H7 (cell line): ENCODE data around the gene HS2ST1. TPM values are rescaled to one million over a fixed set of nuclear protein-coding genes. Genes with fewer than 3 reads are reported as not detected.

Experiments
- DNase-seq: peaks from one replicate; pipeline ENCODE4 v3.0.0; 2012
- H3K27me3 ChIP-seq: 2 replicates; pipeline ENCODE4 v1.6.0; 2011; ENCODE audit warnings: mild to moderate bottlenecking, low read length; ENCODE audit not compliant: control insufficient read depth, insufficient read depth
- H3K36me3 ChIP-seq: replicated peaks from 2 replicates; pipeline ENCODE4 v1.5.1; 2011; ENCODE audit warnings: low read length; ENCODE audit not compliant: control insufficient read depth, insufficient read depth
- H3K4me3 ChIP-seq: 2 replicates; pipeline ENCODE4 v1.5.1; 2011; ENCODE audit warnings: low read depth, mild to moderate bottlenecking, control low read depth, low read length, moderate library complexity; ENCODE audit not compliant: insufficient read depth
- total RNA-seq: library from RNA; depleted of rRNA; stranded (reverse); fragments of >200 nt; shearing (Covaris generic); gene quantifications from 2 replicates; pipeline ENCODE4 v1.2.3, GENCODE V29; 2014

HS2ST1 gene
- total RNA-seq, 1 experiment from 2014 or later = 25.8 TPM

DNA sequence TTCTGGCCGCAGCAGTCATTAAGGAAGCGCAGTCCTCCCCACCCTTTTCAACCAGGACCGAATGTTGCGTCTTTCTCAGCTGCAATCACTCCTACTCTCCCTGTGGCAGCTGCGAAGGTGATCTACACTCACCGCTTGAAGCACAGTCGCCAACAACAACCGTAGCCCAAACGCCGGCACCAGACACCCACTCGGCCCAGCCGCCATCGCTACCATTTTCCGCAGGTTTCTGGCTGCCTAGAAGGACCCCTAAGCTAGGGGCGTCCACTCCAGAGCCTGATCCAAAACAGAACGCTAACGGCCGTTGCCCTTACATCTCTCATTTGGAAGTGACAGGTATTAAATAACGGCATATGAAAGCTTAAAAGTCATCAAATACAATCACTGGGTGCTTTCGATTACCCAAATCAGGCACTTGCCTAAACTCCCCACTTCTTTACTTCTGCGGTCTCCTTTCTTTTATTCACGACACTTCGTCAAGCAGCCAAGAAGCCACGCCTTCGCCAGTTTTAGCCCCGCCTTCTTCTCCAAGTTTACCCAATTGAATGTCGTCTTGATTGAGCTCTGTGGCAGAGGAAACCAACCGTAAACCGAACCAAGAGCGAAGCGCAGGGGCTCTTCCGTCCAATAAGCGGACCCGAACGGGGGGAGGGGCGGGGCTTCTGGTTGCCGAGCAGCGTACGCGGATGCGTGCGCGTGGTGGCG, 387 bp upstream of the HS2ST1 start, which contains the start of gene SELENOF:
TSS of gene SELENOF (minus strand) at position 231 of the 705 bp plus-strand sequence. CDS start at position 216, 15 bp downstream.
- Histone ChIP-seq H3K27me3 (no peaks in the 10 kb centered on the region), H3K36me3 (no peaks in the 10 kb centered on the region), H3K4me3 (peak within 1 kb of the TSS; percentile 77)
- DNase-seq = peak; percentile 93

- Histone ChIP-seq H3K36me3 (no peaks in the 10 kb centered on the region), H3K4me3 (peak overlapping the region; percentile 65), H3K27me3 (no peaks in the 10 kb centered on the region)
- DNase-seq = peak; percentile 55
Measured at GRCh38 chr1:86914998-86915736, 732 bp downstream of the HS2ST1 start.

DNA sequence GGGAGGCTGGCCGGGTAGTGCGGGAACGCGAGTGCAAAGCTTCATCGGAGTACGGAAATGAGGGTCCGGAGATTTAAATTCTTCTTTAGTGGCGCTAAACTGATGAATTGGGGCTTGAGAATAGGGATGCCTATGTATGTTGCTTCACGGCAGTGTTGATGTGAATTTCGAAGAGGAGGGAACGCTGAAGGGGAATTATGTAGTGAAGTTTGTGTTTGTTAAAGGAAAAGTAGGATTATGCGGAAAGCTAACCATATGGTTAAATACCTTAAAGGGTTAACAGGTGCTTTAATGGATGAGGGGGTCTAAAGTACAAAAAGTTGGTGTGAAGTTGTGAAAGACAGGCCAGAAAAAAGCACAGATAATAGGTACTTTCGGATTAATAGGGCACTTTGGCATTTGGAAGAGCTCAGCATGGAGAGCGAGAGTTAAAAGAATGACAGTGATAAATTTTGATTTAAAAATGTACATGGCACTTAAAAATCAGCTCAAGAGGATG, 1.4 kb downstream of the HS2ST1 start:
- no peaks in the 10 kb centered on the region for H3K27me3 ChIP-seq
- H3K36me3 ChIP-seq = no peaks in the 10 kb centered on the region
- peak overlapping the region; percentile 65 for H3K4me3 ChIP-seq
- no peak for DNase-seq

GRCh38 chr1:86916752-86917151, 2.3 kb downstream of the HS2ST1 start:
- H3K4me3 ChIP-seq = no peak overlapping the region

DNA sequence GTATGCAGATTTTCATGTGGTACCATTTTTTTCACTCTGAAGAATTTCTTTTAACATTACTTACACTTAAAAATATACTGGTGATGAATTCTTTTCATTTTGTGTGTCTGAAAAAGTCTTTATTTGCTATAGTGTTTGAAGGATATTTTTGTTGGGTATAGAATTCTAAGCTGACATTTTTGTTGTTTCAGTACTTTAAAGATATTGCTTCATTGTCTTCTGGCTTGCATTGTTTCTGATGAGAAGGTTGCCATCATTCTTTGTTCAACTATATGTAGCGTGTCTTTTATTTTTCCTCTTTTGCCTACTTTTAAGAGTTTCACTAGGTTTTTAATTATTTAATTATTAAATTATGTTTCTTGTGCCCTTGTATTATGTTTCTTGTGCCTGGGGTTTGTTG, 8.0 kb downstream of the HS2ST1 start:
- Histone ChIP-seq H3K27me3 (no peaks in the 10 kb centered on the region), H3K36me3 (no peaks in the 10 kb centered on the region), H3K4me3 (no peak overlapping the region)
- DNase-seq = no peak

More at GRCh38 chr1:86916752-86917151, 2.3 kb downstream of the HS2ST1 start:
- no peak for DNase-seq
- H3K36me3 ChIP-seq = no peaks in the 10 kb centered on the region
- no peaks in the 10 kb centered on the region for H3K27me3 ChIP-seq

DNA sequence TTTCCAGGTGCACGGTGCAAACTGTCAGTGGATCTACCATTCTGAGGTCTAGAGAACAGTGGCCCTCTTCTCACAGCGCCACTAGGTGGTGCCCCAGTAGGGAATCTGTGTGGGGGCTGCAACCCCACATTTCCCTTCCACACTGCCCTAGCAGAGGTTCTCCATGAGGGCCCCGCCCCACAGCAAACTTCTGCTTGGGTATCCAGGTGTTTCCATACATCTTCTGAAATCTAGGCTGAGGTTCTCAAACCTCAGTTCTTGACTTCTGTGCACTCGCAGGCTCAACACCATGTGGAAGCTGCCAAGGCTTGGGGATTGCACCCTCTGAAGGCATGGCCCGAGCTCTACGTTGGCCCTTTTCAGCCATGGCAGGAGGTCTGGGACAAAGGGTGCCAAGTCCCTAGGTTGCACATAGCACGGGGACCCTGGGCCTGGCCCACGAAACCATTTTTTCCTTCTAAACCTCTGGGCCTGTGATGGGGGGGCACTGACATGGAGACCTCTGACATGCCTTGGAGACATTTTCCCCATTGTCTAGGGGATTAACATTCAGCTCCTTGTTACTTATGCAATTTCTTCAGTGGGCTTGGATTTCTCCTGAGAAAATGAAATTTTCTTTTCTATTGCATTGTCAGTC, 10.0 kb downstream of the HS2ST1 start:
- DNase-seq = no peak

GRCh38 chr1:86925742-86926141, 11.3 kb downstream of the HS2ST1 start:
- H3K36me3 ChIP-seq = no peaks in the 10 kb centered on the region
- H3K4me3 ChIP-seq = no peak overlapping the region
- no peaks in the 10 kb centered on the region for H3K27me3 ChIP-seq
- DNase-seq = no peak

More for the DNA sequence above, 10.0 kb downstream of the HS2ST1 start:
- no peak overlapping the region for H3K4me3 ChIP-seq
- H3K36me3 ChIP-seq = no peaks in the 10 kb centered on the region
- H3K27me3 ChIP-seq = no peaks in the 10 kb centered on the region

DNA sequence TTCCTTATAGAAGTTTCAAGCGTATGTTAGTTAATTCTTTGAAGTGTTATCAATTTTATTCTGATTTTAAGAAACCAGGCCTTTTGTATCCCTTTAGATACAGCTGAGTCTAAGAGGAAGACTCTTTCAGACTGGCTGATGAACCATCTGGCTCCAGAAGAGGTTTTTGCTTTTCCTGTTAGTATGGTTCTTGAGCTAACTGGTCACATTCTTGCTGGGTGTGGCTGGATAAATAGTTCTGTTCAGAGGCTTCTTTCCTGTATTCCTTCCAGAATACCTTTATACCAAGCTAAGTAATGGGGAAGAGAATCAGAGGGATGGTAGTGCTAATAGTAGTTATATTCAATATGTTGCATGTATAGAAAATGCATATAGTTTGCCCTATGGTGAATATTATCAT, 12.4 kb downstream of the HS2ST1 start:
- DNase-seq = no peak
- Histone ChIP-seq H3K27me3 (no peaks in the 10 kb centered on the region), H3K36me3 (no peaks in the 10 kb centered on the region), H3K4me3 (no peak overlapping the region)

GRCh38 chr1:86928819-86929218, 14.4 kb downstream of the HS2ST1 start:
- DNase-seq = no peak
- no peaks in the 10 kb centered on the region for H3K27me3 ChIP-seq
- H3K4me3 ChIP-seq = no peak overlapping the region
- no peaks in the 10 kb centered on the region for H3K36me3 ChIP-seq

- DNase-seq = no peak
- no peaks in the 10 kb centered on the region for H3K27me3 ChIP-seq
- no peaks in the 10 kb centered on the region for H3K36me3 ChIP-seq
- H3K4me3 ChIP-seq = no peak overlapping the region
Measured at GRCh38 chr1:86933051-86933450, 18.6 kb downstream of the HS2ST1 start.

GRCh38 chr1:86933562-86934377, 19.3 kb downstream of the HS2ST1 start:
- H3K4me3 ChIP-seq = no peak overlapping the region
- H3K27me3 ChIP-seq = no peaks in the 10 kb centered on the region
- no peak for DNase-seq
- H3K36me3 ChIP-seq = no peaks in the 10 kb centered on the region

DNA sequence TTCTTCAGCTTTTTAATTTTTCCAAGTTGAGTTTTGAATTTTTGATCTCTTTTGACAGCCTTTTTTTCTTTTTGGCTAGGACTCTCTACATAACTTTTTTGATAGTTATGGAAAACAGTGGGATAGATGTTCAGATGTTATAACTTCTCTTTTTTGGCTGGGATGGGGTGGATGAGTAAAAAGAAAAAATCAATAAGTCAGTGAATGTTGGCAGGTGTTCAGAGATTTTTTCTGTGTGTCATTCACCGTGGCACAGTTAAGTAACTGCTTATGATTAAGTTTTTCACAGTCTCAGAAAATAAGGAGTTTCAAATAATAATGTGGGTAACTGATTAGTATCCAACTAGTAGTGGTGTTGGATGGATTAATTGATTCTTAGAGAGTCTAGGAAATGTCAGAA, 24.0 kb downstream of the HS2ST1 start:
- H3K4me3 ChIP-seq = no peak overlapping the region
- DNase-seq = no peak
- no peaks in the 10 kb centered on the region for H3K36me3 ChIP-seq
- H3K27me3 ChIP-seq = no peaks in the 10 kb centered on the region

GRCh38 chr1:86938855-86939254, 24.4 kb downstream of the HS2ST1 start:
- H3K27me3 ChIP-seq = no peaks in the 10 kb centered on the region
- no peak overlapping the region for H3K4me3 ChIP-seq
- no peak for DNase-seq
- no peaks in the 10 kb centered on the region for H3K36me3 ChIP-seq

- no peak for DNase-seq
- no peaks in the 10 kb centered on the region for H3K36me3 ChIP-seq
- H3K27me3 ChIP-seq = no peaks in the 10 kb centered on the region
- no peak overlapping the region for H3K4me3 ChIP-seq
Measured at GRCh38 chr1:86939406-86939805, 25.0 kb downstream of the HS2ST1 start.
